RWPE2 (cell line): Measurements from ENCODE around the gene HERC4.
A peak's percentile ranks its signal among the peaks of the same experiment; 100 is the strongest.
"Not testable (repeated sequence)": the region's sequence is repeated elsewhere in the genome, so short reads cannot be mapped to it uniquely, and the experiment has no call there.

Experiments used
- ATAC-seq: fragments of 200-7000 bp; cut with Tn5 transposase; 3 replicates; pipeline ENCODE4 v1.9.1; 2021; ENCODE audit warnings: low read depth
- DNase-seq: peaks from one replicate; pipeline ENCODE4 v3.0.0-alpha.2; 2020; ENCODE audit warnings: low spot score
- H3K27ac ChIP-seq: fragments of 450-650 bp; 2 replicates; pipeline ENCODE4 v1.5.1; 2017; ENCODE audit warnings: mild to moderate bottlenecking; ENCODE audit not compliant: poor library complexity, severe bottlenecking
- H3K27me3 ChIP-seq: fragments of 250-450 bp; sonication (Bioruptor Pico); 2 replicates; pipeline ENCODE4 v1.5.1; 2021; ENCODE audit warnings: mild to moderate bottlenecking, moderate library complexity; ENCODE audit not compliant: insufficient read depth, poor library complexity, severe bottlenecking
- H3K36me3 ChIP-seq: fragments of 250-450 bp; sonication (Bioruptor Pico); 2 replicates; pipeline ENCODE4 v1.5.1; 2020; ENCODE audit warnings: low read depth, mild to moderate bottlenecking, moderate library complexity
- H3K4me1 ChIP-seq: fragments of 250-450 bp; sonication (Bioruptor Pico); 2 replicates; pipeline ENCODE4 v1.5.1; 2021; ENCODE audit warnings: mild to moderate bottlenecking, moderate library complexity; ENCODE audit not compliant: insufficient read depth, poor library complexity, severe bottlenecking
- H3K4me3 ChIP-seq: fragments of 250-450 bp; sonication (Bioruptor Pico); 2 replicates; pipeline ENCODE4 v1.5.1; 2021; ENCODE audit warnings: mild to moderate bottlenecking, moderate library complexity; ENCODE audit not compliant: severe bottlenecking
- H3K9me3 ChIP-seq: fragments of 250-450 bp; sonication (Bioruptor Pico); 2 replicates; pipeline ENCODE4 v1.5.1; 2021; ENCODE audit warnings: mild to moderate bottlenecking, moderate library complexity; ENCODE audit not compliant: severe bottlenecking
- TF ChIP-seq, protein P1 (sequence below): fragments of 450-650 bp; IDR thresholded peaks from one replicate; pipeline ENCODE4 v1.5.1; 2017; ENCODE audit warnings: mild to moderate bottlenecking, moderate library complexity; ENCODE audit not compliant: poor library complexity, severe bottlenecking

HERC4 gene

DNA sequence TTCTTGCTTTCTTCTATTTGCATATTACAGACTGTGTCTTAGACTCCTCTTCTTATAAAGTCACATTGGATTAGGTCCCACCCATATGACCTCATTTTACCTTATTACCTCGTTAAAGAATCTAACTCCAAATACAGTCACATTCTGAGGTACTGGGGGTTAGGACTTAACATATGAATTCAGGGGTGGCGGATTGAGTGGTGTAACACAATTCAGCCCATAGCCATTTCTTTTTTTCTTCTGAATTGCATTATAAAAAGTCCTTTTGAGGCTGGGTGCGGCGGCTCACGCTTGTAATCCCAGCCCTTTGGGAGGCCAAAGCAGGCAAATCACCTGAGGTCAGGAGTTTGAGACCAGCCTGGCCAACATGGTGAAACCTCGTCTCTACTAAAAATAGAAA lies 6.8 kb upstream of the HERC4 start:
- Histone ChIP-seq H3K4me3 (no peak overlapping the region), H3K36me3 (no peaks in the 10 kb centered on the region), H3K27ac (no peak overlapping the region), H3K9me3 (no peaks in the 10 kb centered on the region), H3K27me3 (no peaks in the 10 kb centered on the region), H3K4me1 (peaks cover 22% of the 10 kb centered on the region)
- TF ChIP-seq, protein P1, sequence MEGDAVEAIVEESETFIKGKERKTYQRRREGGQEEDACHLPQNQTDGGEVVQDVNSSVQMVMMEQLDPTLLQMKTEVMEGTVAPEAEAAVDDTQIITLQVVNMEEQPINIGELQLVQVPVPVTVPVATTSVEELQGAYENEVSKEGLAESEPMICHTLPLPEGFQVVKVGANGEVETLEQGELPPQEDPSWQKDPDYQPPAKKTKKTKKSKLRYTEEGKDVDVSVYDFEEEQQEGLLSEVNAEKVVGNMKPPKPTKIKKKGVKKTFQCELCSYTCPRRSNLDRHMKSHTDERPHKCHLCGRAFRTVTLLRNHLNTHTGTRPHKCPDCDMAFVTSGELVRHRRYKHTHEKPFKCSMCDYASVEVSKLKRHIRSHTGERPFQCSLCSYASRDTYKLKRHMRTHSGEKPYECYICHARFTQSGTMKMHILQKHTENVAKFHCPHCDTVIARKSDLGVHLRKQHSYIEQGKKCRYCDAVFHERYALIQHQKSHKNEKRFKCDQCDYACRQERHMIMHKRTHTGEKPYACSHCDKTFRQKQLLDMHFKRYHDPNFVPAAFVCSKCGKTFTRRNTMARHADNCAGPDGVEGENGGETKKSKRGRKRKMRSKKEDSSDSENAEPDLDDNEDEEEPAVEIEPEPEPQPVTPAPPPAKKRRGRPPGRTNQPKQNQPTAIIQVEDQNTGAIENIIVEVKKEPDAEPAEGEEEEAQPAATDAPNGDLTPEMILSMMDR: no peak
- ATAC-seq (no peak), DNase-seq (no peak)

- DNase-seq (no peak), ATAC-seq (no peak)
- Histone ChIP-seq H3K27me3 (no peaks in the 10 kb centered on the region), H3K36me3 (no peaks in the 10 kb centered on the region), H3K9me3 (no peaks in the 10 kb centered on the region), H3K4me1 (peaks cover 12% of the 10 kb centered on the region), H3K4me3 (no peak overlapping the region), H3K27ac (no peak overlapping the region)
- TF ChIP-seq, protein P1: no peak
Measured at GRCh38 chr10:68080853-68081431, 5.9 kb upstream of the HERC4 start.

GRCh38 chr10:68079434-68079833 lies 4.4 kb upstream of the HERC4 start:
- ATAC-seq: no peak
- no peaks in the 10 kb centered on the region for H3K9me3 ChIP-seq
- DNase-seq: no peak
- H3K27ac ChIP-seq: no peak overlapping the region
- TF ChIP-seq, protein P1: no peak
- H3K4me1 ChIP-seq: peaks cover 12% of the 10 kb centered on the region
- no peaks in the 10 kb centered on the region for H3K27me3 ChIP-seq
- no peak overlapping the region for H3K4me3 ChIP-seq
- H3K36me3 ChIP-seq: no peaks in the 10 kb centered on the region

GRCh38 chr10:68077026-68077425 lies 1.9 kb upstream of the HERC4 start:
- Histone ChIP-seq H3K36me3 (peaks cover 13% of the 10 kb centered on the region), H3K4me1 (peaks cover 17% of the 10 kb centered on the region), H3K27me3 (no peaks in the 10 kb centered on the region), H3K9me3 (no peaks in the 10 kb centered on the region), H3K4me3 (no peak overlapping the region), H3K27ac (no peak overlapping the region)
- ATAC-seq: no peak
- DNase-seq: no peak
- TF ChIP-seq, protein P1: no peak

DNA sequence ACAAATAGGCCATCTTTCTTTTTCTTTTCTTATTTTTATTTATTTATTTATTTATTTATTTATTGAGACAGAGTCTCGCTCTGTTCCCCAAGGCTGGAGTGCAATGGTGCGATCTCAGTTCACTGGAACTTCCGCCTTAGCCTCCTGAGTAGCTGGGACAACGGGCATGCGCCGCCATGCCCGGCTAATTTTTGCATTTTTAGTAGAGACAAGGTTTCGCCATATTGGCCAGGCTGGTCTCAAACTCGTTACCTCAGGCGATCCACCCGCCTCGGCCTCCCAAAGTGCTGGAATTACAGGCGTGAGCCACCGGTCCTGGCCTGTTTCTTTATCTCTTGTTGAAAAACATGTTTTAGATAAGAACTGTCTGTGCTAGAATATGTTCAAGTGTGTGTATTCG lies 998 bp upstream of the HERC4 start:
- Histone ChIP-seq H3K36me3 (peaks cover 23% of the 10 kb centered on the region), H3K27ac (peak overlapping the region; percentile 88), H3K4me1 (peaks cover 27% of the 10 kb centered on the region)
- H3K4me3 ChIP-seq, DNase-seq, ATAC-seq, H3K27me3 ChIP-seq, H3K9me3 ChIP-seq: not testable (repeated sequence)
